Heart left ventricle (tissue), 13 donors: ENCODE data around the gene PCGF3.

Experiments
- POLR2A ChIP-seq, 2 donors: fragments of 450-650 bp; IDR thresholded peaks; one replicate each; pipeline ENCODE4 v1.6.1; 2017; ENCODE audit warnings: antibody characterized with exemption in 2 of 2, mild to moderate bottlenecking in 2 of 2, moderate library complexity in 2 of 2
- TF ChIP-seq, protein P1 (sequence below), 12 donors: fragments of 200-600 bp; sonication (generic) in 4 of 12; IDR thresholded peaks; one replicate each; pipeline versions ENCODE4 v1.5.0 to v1.8.0; 2018 to 2022; ENCODE audit warnings: antibody characterized with exemption in 12 of 12, mild to moderate bottlenecking in 5 of 12
- donor health status: ischemic (EF 13 %, LVEDD 7.1; RV severe dilation, severe dysfunction).
- donor health status: DM: no; HTN: yes; CAD: no.
- donor health status: DM: no; HTN: no; CAD: no.
- donor health status: ischemic (EF 25% LVEDD 6.9; RV normal size, moderate dysfunction).
- donor health status: ischemic (EF 25% LVEDD 5.7; RV mildly dilated, moderate dysfunction).
- donor health status: ischemic (EF 35%, LVEDD 5.7; RV mildly dilated, moderate dysfunction).
- donor health status: nonischemic (EF 11% LVEDD 7.7; RV severe dilation, severe dysfunction).
- donor health status: DM: yes; HTN: yes; CAD: no.
- donor health status: PGD.
- donor health status: ischemic (EF 29% LVEDD 5.4; RV normal size, mild dysfunction).
- donor health status: nonischemic (EF 23%, LVEDD 6.1; RV moderate dilation, normal function).

DNA sequence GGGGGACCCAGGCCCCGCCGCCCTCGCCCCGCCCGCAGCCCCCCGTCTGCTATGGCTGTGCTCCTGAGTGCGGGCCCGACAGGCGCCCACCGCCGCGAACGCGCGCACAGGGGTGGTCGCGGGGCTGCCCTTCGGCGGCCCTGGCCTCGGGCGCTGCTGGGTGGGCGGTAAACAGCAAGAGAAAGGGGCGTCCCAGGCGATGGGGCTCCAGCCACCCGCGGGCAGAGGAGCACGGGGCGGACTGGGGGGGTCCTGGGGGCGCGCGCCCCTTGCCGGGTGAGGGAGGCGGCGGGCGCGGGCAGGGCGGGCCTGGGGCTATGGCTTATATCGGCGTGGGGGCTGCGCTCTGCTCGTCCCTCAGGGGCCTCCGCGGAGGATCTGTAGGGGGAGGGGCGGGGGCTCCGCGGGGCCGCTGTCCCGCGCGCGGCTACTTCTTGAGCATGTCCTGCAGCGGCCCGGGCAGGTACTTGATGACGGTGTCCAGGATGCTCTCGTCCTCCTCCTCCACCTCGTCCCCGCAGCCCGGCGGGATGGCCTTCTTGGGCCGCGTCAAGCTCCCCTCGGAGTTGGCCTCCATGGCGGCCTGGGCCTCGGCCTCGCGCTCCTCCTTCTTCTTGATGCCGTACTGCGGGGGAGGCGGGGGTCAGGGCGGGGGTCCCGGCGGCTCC, 80.6 kb downstream of the PCGF3 start:
- no peak for TF ChIP-seq POLR2A (IDR thresholded peaks at IDR 0.05)
- TF ChIP-seq, protein P1, sequence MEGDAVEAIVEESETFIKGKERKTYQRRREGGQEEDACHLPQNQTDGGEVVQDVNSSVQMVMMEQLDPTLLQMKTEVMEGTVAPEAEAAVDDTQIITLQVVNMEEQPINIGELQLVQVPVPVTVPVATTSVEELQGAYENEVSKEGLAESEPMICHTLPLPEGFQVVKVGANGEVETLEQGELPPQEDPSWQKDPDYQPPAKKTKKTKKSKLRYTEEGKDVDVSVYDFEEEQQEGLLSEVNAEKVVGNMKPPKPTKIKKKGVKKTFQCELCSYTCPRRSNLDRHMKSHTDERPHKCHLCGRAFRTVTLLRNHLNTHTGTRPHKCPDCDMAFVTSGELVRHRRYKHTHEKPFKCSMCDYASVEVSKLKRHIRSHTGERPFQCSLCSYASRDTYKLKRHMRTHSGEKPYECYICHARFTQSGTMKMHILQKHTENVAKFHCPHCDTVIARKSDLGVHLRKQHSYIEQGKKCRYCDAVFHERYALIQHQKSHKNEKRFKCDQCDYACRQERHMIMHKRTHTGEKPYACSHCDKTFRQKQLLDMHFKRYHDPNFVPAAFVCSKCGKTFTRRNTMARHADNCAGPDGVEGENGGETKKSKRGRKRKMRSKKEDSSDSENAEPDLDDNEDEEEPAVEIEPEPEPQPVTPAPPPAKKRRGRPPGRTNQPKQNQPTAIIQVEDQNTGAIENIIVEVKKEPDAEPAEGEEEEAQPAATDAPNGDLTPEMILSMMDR (IDR thresholded peaks at IDR 0.05): no peak
